Tibial artery (tissue), 4 donors: Measurements from ENCODE around the gene UNC13B.
"Not testable (repeated sequence)": the region's sequence is repeated elsewhere in the genome, so short reads cannot be mapped to it uniquely, and the experiment has no call there.

Experiments
- DNase-seq, 2 donors: peaks; one replicate each; pipeline ENCODE4 v3.0.0-alpha.2; 2019
- H3K27ac ChIP-seq, 2 donors: fragments of 200-600 bp; sonication (generic) in 1 of 2; 1 replicate in 1 of 2; 2 replicates in 1 of 2; pipeline ENCODE4 v1.5.1; 2018 to 2019; ENCODE audit warnings: mild to moderate bottlenecking in 1 of 2
- H3K27me3 ChIP-seq, 2 donors: fragments of 200-600 bp; sonication (generic) in 1 of 2; one replicate each; pipeline versions ENCODE4 v1.5.1 to v1.6.0; 2016 to 2019
- H3K36me3 ChIP-seq, 3 donors: fragments of 200-600 bp; sonication (generic) in 2 of 3; one replicate each; pipeline ENCODE4 v1.5.1; 2016 to 2019; ENCODE audit warnings: mild to moderate bottlenecking in 2 of 3
- H3K4me1 ChIP-seq, 4 donors: fragments of 200-600 bp; sonication (generic) in 2 of 4; 1 replicate in 3 of 4; 2 replicates in 1 of 4; pipeline ENCODE4 v1.5.1; 2016 to 2019
- H3K4me3 ChIP-seq, 2 donors: fragments of 200-600 bp; sonication (generic) in 1 of 2; 1 replicate in 1 of 2; 2 replicates in 1 of 2; pipeline ENCODE4 v1.5.1; 2018 to 2019; ENCODE audit warnings: mild to moderate bottlenecking in 2 of 2
- H3K9me3 ChIP-seq, 3 donors: fragments of 200-600 bp; sonication (generic) in 1 of 3; one replicate each; pipeline ENCODE4 v1.5.1; 2016 to 2019
- CTCF ChIP-seq, 2 experiments: fragments of 200-600 bp in 1 of 2; fragments of 450-650 bp in 1 of 2; IDR thresholded peaks; one replicate each; pipeline ENCODE4 v1.5.1; 2017 to 2019; ENCODE audit warnings: antibody characterized with exemption in 2 of 2, mild to moderate bottlenecking in 1 of 2, moderate library complexity in 1 of 2
- intact Hi-C: fragments of 100-400 bp; cut with DNase I; formaldehyde crosslinking; loops from one replicate; pipeline ENCODE4 v1.15.0; 2023; ENCODE audit warnings: low total_unique reads

The UNC13B gene

GRCh38 chr9:35397923-35398322 lies 236.1 kb downstream of the UNC13B start:
- intact Hi-C loops = no loop called here
- Histone ChIP-seq H3K4me1 (no peaks in the 10 kb centered on the region), H3K4me3 (no peak overlapping the region), H3K36me3 (peaks cover 73 to 98% (median 80%) of the 10 kb centered on the region in 3 donors), H3K27ac (no peak overlapping the region), H3K27me3 (no peaks in the 10 kb centered on the region), H3K9me3 (no peaks in the 10 kb centered on the region)
- DNase-seq = no peak
- no peak for TF ChIP-seq CTCF (IDR thresholded peaks at IDR 0.05)

- Histone ChIP-seq H3K4me3 (no peak overlapping the region), H3K4me1 (no peaks in the 10 kb centered on the region), H3K27ac (no peak overlapping the region), H3K27me3 (no peaks in the 10 kb centered on the region), H3K9me3 (no peaks in the 10 kb centered on the region), H3K36me3 (peaks cover 69 to 100% (median 81%) of the 10 kb centered on the region in 3 donors)
- no peak for DNase-seq
- no peak for TF ChIP-seq CTCF (IDR thresholded peaks at IDR 0.05)
- intact Hi-C loops = no loop called here
Observed at GRCh38 chr9:35398651-35399335, 237.0 kb downstream of the UNC13B start.

GRCh38 chr9:35404865-35405264 lies 243.1 kb downstream of the UNC13B start:
- Histone ChIP-seq H3K27ac (no peak overlapping the region), H3K9me3 (no peaks in the 10 kb centered on the region), H3K36me3 (peaks cover 20 to 58% (median 45%) of the 10 kb centered on the region in 3 donors), H3K4me3 (no peak overlapping the region), H3K4me1 (no peaks in the 10 kb centered on the region), H3K27me3 (no peaks in the 10 kb centered on the region)
- no peak for DNase-seq
- intact Hi-C loops = no loop called here
- TF ChIP-seq CTCF (IDR thresholded peaks at IDR 0.05) = no peak

- Histone ChIP-seq H3K27me3 (no peaks in the 10 kb centered on the region), H3K4me3 (no peak overlapping the region), H3K4me1 (no peaks in the 10 kb centered on the region), H3K27ac (no peak overlapping the region), H3K36me3 (peaks cover 6 to 43% (median 31%) of the 10 kb centered on the region in 3 donors), H3K9me3 (no peaks in the 10 kb centered on the region)
- no peak for TF ChIP-seq CTCF (IDR thresholded peaks at IDR 0.05)
- intact Hi-C loops = no loop called here
- no peak for DNase-seq
Observed at GRCh38 chr9:35406183-35406959, 244.6 kb downstream of the UNC13B start.

GRCh38 chr9:35407846-35408245 lies 246.0 kb downstream of the UNC13B start:
- intact Hi-C loops = no loop called here
- Histone ChIP-seq H3K36me3 (peaks cover 0 to 28% (median 19%) of the 10 kb centered on the region in 3 donors), H3K27ac (no peak overlapping the region), H3K4me1 (no peaks in the 10 kb centered on the region), H3K4me3 (no peak overlapping the region), H3K9me3 (no peaks in the 10 kb centered on the region), H3K27me3 (no peaks in the 10 kb centered on the region)
- TF ChIP-seq CTCF (IDR thresholded peaks at IDR 0.05) = no peak
- DNase-seq = no peak

- DNase-seq, H3K27me3 ChIP-seq, H3K27ac ChIP-seq, intact Hi-C loops, H3K4me3 ChIP-seq, H3K4me1 ChIP-seq, H3K9me3 ChIP-seq: not testable (repeated sequence)
- peaks cover 0 to 12% (median 4%) of the 10 kb centered on the region in 3 donors for H3K36me3 ChIP-seq
Observed at GRCh38 chr9:35409434-35409833, 247.6 kb downstream of the UNC13B start.
